GM21825 (cell line): Measurements from ENCODE around the gene SBF2.

Experiments
- ATAC-seq: cut with Tn5 transposase; IDR thresholded peaks from one replicate; pipeline ENCODE4 v1.9.1; 2021; ENCODE audit warnings: mild to moderate bottlenecking, moderate library complexity; ENCODE audit not compliant: unreplicated experiment

Gene SBF2

DNA sequence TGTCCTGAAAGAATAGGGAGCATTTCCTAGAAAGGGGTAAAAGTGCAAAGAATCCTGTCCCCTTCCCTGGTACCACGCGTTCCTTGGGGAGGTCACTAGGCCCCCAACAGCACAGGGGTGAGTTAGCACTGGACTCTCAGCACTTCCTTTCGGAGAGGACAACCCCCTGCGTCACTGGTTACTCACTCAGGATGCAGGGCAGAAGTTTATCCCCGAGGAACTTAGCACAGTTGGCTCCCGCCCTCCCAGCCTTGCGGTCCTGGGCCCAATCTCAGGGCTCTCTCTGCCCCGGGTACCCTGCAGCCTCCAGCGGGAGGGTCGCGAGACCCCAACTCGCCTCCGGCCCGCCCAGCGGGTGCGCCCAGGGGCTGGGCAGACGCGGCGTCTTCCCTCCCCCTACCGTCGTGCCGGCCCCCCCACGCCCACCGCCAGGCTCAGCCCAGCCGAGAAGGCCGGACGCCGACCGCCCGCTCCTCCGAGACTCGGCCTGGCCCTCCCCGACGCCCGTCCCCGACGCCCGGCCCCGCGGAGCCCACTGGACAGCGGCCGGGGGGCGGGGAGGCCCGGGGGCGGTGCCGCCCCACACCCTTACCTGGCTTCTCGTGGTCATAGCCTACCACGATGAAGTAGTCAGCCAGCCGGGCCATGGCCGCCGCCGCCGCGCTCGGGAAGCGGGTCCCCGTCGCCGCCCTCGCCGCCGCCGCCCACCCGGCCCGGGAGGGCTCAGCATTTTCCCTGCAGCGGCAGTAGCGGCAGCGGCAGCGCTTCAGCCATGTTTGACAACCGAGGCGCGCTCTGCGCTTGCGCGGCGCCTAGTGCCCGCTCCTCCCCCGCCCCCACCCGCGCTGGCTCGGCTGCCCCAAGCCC lies at the start of gene SBF2:
TSS of gene SBF2 (minus strand) at position 797 of the 867 bp plus-strand sequence. CDS start at position 647, 150 bp downstream.
- peak; percentile 60 for ATAC-seq

DNA sequence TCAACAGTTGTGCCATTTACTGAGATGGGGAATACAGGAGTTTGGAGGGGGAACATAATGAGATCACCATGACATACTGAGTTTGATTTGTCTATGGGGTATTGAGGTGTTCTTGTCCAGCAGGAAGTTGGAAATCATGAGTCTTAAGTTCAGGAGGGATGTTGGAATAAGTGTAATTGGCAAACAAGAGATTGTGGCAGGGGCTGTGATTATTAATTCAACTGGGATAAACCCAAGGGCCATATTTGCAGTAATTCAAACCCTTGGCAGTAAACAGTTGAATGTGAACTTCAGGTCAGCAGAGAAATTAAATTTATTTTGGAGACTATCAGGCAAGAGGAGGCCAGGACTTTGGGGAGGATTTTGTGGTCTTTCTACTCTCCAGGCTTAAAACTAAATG lies 44.3 kb upstream of the SBF2 start:
- no peak for ATAC-seq

DNA sequence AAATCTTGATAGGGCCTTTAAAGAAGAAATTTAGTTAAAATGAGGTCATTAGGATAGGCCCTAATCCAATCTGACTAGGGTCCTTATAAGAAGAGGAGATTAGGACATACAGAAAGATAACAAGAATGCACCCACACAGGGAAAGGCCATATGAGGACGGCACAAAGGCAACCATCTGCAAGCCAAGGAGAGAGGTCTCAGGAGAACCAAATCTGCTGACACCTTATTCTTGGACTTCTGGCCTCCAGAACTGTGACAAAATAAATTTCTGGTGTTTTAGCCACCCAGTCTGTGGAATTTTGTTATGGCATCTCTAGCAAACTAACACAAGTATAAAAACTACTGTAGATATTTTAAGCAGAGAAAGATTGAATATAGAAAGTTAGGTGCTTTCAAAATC lies 39.5 kb upstream of the SBF2 start:
- no peak for ATAC-seq

DNA sequence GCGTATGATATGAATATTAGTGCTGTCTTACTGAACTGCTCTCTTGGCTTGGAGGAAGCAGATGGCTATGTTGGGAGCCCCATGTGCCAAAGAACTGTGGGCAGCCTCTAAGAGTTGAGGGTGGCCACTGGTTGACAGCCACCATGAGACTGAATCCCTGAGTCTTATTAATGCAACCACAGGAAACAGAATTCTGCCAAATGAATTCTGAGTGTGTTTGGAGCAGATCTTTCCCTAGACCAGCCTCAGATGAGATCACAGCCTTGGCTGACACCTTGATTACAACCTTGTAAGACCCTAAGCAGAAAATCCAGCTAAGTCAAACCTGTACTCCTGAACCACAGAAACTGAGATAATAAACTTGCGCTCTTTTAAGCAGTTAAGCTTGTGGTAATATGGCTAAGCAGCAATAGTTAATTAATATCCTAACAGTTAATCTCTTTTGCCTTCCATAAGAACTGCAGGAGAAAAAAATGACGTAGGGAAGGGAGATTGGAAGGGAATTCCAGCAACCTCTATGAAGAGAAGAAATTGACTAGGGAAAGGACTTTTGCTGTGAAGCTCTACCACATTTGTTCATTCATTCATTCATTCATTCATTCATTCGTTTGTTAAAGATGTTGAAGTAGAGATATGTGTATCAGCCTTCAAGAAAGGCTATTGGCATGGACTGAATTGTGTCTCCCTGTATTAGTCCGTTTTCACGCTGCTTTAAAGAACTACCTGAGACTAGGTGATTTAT lies 37.7 kb upstream of the SBF2 start:
- no peak for ATAC-seq

DNA sequence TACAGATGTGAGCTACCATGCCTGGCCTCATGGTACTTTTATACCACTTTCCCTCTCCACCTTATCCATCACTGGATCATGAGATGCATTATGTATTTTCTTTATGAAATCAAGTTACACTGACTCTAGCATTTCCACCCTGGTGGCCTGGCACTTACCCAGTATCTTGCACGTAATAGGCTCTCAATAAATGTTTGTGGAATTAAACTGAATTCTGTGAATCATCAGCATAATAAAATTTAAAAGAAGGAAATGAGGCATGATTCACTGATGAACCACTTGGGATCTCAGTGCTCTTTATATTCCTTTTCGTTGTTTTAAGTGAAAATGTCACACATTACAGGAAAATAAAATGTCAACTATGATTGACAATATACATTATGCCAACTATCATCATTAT lies 35.9 kb upstream of the SBF2 start:
- ATAC-seq: no peak

DNA sequence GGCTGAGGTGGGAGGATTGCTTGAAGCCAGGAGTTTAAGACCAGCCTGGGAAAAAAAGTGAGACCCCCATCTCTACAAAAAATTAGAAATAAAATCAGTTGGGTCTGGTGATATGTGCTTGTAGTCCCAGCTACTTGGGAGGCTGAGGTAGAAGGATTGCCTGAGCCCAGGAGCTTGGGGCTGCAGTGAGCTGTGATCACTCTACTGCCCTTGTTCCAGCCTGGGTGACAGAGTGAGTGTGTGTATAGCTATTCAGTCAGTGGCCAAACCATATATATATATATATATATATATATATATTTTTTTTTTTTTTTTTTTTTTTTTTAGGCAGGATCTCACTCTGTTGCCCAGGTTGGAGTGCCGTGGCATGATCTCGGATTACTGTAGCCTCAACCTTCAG lies 35.3 kb upstream of the SBF2 start:
- ATAC-seq: no peak

DNA sequence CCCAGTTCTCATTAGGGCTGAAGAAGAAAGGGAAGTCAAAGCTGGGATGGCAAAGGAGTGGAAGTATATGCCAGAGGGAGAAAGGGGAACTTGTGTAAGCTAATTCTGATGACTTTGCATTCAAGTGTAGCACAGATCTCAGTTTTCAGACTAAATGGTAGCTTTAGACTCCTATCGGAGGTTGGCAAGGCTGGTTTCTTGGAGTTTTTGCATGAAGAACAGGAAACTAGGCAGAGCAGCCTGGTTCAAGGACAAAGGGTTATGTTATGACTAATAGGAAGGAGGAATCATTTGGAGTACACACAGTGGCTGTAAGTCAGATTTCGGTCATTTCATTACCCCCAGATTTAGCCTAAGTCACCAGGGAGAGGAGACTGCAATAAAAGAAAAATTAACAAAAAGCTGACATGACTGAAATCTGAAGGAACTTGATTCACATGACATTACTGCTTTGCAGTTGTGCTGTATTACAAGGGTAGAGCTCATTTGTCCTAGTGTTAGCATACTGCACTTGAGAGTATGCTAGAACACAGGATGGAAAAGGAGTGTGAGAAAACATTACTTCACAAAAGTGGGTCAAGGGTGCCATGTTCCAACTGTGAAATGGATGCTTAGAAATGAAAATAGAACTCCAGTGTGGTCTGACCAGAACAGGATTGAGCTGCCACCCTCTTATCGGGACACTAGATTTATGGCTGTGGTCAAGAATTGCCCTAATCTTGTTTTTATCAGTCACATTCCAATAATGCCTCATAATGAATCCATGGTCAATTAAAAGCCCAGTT lies 34.5 kb upstream of the SBF2 start:
- ATAC-seq: no peak

DNA sequence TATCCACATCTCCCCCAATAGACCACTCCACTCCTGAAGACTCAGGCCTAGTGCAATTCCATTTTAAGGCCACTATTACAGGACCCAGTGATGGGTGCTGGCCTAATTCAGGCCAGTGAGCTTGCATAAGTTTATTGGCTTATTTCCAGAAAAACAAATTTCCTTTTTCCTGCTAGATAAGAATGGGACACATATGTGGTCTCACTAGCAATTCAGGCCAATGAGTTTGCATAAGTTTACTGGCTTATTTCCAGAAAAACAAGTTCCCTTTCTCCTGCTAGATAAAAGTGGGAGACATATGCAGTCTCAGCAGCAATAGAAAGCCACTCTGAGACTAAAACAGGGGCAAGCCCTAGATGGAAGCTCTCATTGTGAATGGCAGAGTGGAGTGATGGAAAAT lies 33.2 kb upstream of the SBF2 start:
- no peak for ATAC-seq

DNA sequence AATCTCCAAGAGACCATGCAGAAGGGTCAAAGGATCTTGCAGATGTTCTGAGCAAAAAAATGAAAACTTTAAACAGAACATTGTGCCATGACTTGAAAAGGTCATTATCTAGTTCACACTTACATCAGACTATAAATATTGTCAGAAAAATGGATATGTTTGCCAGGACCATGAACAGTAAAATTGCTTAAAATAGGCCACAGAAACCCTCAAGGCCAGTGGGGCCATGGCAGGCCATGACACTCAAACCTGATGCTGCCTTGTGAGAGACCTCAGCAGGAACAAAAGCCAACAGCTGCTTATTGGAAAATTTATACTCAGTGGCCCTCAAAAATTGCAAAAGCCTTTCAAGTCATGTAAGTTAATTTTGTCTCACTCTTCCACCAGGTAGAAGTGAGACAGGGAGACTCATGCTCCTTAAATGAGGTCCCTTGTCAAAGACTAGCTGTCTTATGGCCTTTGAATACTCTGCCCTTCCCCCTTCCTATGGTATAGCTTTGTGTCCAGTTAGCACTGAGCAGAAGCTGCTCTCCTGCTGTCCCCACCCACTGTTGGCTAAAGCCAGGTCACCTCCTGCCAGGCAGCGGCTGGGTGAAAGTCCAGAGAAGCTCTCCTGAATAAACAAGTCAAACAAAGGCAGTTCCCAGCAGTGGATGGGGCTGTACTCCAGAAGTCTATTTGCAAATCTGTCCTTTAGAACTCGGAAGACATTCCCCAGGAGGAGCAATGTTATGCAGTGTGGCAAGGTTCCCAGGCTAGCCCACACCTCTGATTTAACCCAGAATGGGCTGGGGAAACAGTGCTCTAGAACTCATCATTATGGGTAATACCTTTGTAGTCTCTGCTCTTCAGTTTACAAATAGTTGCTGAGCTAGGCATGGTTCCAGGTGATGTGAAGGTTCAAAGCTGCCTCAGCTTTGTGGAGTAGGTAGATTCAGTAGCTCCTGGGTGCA lies 32.3 kb upstream of the SBF2 start:
- ATAC-seq: no peak

DNA sequence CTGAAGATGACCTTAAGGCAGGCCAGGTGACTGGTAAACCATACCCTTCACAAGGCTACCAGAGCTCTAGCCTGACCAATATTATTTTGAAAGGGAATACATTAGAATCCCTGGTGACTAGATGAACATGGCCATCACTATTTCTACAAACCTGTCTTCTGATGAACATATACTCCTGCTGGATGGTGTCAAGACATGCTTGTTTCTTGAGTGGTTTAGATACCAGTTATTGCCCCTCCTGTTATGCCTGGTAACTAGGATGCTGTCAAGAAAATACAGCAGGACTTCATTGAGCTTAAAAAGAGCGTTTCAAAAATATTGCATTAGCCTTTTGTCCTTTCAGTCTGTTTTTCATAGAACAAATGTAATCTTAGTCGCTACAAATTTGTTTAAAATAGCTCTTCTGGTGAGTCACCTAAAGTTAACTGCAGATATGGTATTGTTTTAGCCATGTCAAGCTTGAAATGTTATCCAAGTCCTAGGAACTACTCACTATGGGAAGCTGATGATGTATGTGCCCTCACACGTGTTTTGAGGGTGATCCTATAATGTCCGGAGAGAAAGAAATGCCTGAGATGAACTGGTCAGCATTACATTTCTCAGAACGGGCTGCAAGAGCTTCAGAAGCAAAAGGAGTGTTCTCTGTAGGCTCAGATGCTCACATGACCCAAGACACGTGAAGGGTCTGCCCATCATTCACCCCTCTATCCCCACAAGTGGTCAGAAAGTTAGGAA lies 31.4 kb upstream of the SBF2 start:
- ATAC-seq: no peak

DNA sequence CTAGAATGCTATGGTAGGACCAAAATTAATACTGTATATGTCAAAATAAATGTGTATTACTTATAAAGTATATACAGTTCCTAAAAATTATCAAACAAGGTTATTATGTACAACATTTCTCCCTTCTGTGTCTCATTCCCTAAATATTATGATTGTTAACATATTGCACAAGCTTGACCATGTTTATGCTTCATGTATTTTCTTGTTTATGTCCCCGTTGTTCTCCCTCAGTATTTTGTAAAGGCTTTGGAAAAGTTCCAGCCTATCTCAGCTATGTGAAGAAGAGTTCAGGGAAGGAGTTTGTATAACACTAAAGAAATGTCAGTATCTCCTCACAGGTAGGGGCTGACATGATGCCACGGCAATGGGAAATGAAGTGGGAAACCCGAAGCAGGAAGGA lies 30.5 kb upstream of the SBF2 start:
- ATAC-seq: no peak

DNA sequence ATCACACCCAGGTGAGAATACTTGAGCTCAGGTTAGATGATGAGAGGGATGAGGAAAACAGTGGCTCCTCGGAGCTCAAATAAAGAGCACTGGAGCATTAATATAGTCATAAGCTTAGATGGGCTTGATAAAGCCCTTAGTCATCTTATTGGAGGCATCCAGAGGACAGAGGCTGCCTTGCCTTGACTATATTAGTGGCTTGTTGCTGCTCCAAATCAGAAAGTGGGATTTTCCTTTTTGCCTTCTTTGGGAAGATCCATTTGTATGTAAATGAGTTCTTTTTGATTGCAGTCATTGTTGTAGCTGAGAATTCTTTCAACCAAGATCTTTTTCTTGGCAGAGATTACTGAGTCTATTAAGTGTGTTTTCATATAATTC lies 29.8 kb upstream of the SBF2 start:
- no peak for ATAC-seq

DNA sequence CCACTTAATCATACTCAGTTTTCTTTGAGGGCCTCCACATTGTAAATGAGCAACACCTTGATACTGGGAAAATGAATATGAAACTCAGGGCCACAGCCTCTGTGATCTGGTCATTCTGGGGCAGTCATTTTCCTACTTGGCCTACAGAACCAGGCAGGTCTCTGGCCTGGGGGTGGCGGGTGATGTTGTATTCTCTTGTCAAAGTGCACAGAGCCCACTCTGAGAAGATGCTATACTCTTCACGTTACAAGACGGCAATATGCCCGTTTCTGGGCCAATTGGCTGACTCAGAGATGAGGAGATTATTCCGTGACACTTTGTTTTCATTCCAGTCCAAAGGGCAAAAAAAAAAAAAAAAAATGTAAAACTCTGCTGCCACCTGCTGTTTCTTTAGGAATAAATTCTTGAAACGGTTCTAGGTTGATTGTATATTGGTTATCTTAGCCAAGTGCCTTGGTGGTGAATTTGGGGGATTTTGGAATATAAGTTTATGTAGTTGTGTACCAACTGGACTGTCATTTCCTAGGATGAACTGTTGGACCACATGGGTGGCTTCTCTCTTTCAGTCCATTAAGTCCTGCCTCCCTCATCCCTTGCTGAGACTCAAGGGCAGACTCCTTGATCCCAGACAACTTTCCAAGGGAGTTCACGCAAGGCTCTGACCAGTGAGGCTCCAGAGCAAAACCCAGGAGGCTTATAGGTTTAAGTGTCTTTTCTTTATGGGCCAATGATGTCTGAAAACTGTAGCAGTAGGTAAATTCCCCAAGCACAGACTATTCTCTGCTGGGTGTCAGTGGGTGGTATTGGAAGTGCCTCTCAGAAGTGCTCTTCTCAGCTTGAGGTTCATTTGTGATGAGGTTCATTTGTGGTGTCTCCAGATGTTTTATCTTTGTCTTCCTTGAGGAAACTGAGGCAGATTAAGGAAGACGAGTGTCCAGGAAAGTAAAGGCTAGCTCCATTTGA lies 29.1 kb upstream of the SBF2 start:
- peak; percentile 46 for ATAC-seq

DNA sequence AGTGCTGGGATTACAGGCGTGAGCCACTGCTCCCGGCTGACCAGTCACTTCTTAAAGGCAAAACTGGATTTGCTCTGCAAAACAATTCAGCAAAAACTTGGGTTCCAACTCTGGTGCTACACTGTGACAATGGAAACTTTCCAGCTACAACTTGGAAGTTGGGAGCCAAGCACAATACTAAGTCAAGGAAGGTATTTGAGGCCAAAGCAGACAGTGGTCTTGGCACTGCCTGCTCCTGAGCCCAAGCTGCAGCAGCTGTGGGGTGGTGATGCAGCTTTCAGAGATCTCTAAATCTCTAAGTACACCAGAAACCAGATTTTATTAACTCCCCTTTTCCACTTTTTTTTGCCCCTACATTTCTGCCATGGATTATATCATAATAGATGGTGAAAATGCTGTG lies 28.4 kb upstream of the SBF2 start:
- ATAC-seq: no peak

DNA sequence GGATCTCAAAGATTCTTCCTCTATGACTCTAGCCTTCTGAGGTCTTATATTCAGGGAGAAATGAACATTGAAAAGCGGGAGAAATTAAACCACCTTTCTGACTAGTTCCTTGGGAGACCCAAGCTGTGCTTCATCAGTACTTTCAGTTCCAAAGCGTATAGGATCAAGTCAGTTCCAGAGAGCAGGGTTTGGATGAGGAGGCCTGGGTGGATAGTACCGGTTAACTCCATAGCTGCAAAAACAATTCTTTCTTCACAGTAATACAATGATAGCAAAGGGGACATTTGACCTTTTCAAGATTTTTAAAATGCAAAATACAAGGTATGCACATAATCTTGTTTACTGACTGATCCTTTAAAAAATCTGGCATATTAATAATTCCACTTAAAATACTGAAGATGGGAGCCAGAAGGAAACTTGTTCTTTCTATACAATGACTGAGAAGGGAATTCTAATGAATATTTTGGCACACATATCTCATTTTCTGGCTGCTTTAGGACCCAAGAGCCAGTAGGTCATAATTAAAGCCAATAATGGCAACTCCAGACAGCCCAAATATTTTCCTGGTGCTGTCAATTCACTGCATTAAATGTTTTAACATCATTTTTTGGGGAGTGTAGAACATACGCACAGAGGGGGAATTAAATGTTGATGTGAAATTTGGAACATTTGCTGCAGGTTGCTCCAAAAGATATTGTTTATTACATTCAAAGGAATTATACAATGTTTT lies 26.9 kb upstream of the SBF2 start:
- ATAC-seq: no peak

DNA sequence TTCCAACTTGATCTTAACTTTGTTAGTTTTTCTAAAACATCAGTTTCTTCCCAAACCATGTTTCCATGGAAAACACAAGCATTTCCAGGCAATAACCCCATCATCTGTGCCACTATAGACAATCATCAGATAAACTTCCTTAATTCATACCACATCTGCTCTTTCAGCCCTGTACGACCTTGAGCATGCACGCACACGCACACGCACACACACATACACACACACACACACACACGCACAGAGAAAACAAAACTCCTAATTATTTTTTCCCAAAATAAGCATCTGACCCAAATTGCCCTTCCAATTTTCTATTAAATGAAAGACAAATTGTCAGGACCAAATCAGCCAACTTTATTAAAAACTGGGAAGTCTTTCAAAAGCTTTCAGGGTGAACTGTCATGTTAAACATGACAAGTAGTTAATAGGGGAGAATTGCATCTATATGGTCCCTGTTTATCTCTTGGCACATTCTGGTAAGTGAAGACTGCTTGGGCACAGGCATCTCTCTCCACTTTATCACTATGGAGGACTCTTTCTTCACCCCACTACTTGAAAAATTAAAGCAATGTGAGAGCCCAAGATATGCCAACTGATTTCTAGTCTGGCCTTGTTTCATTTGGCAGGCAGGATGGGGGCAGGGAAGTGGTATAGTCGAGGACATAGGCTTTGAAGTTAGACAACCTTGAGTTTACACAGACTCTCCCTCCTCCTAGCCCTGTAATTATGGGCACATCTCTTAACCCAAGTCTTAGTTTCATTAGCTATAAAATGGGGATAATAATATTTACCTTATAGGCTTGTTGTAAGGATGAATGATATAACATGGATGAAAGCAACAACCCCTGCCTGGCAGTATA lies 25.9 kb upstream of the SBF2 start:
- no peak for ATAC-seq

DNA sequence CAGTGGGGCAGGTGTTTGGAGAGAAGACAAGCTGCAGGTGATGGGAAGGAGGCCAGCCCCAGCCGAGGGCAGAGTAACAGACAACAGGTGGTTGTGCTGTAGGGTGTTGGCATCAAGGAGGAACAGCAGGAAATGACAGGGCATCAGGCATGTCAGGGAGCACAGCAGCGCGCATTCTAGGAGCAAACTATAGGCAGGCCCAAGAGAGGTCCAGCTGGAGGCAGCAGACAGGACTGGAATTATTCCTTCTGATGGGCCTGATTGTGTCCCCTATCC lies 24.4 kb upstream of the SBF2 start:
- ATAC-seq: no peak
